ENCODE results near the gene RARRES1.

RARRES1 gene

GRCh38 chr3:158731938-158732855 lies at the start of gene RARRES1:
Gene RARRES1, minus strand, starts transcription at chr3:158732457. Its CDS starts 42 bp downstream, at chr3:158732415.
- DNase-seq = no peak

GRCh38 chr3:158781849-158782248 lies 49.6 kb upstream of the RARRES1 start:
- DNase-seq = no peak

- DNase-seq = no peak
These were observed 48.9 kb upstream of the RARRES1 start for GRCh38 chr3:158781191-158781590.

GRCh38 chr3:158780766-158781165 lies 48.5 kb upstream of the RARRES1 start:
- DNase-seq = no peak

- DNase-seq = no peak
These were observed 45.1 kb upstream of the RARRES1 start for GRCh38 chr3:158777161-158777873.

- no peak for DNase-seq
These were observed 44.3 kb upstream of the RARRES1 start for GRCh38 chr3:158776531-158776930.

- DNase-seq = no peak
These were observed 43.5 kb upstream of the RARRES1 start for GRCh38 chr3:158775426-158776410.

- DNase-seq = no peak
These were observed 42.7 kb upstream of the RARRES1 start for GRCh38 chr3:158774965-158775364.

GRCh38 chr3:158773845-158774830 lies 41.9 kb upstream of the RARRES1 start:
- no peak for DNase-seq

- DNase-seq = no peak
These were observed 40.9 kb upstream of the RARRES1 start for GRCh38 chr3:158773166-158773565.

- no peak for DNase-seq
These were observed 39.7 kb upstream of the RARRES1 start for GRCh38 chr3:158771982-158772381.

- no peak for DNase-seq
These were observed 39.3 kb upstream of the RARRES1 start for GRCh38 chr3:158771577-158771976.

- DNase-seq = no peak
These were observed 38.6 kb upstream of the RARRES1 start for GRCh38 chr3:158770741-158771350.

GRCh38 chr3:158769952-158770740 lies 37.9 kb upstream of the RARRES1 start:
- DNase-seq = no peak

GRCh38 chr3:158769549-158769948 lies 37.3 kb upstream of the RARRES1 start:
- DNase-seq = no peak

- DNase-seq = no peak
These were observed 36.8 kb upstream of the RARRES1 start for GRCh38 chr3:158768881-158769543.

- DNase-seq = no peak
These were observed 36.1 kb upstream of the RARRES1 start for GRCh38 chr3:158768361-158768787.

GRCh38 chr3:158766364-158766763 lies 34.1 kb upstream of the RARRES1 start:
- DNase-seq = no peak

- DNase-seq = no peak
These were observed 33.4 kb upstream of the RARRES1 start for GRCh38 chr3:158765518-158766205.
